Measurements from ENCODE around the gene KCNE5. TPM values are rescaled to one million over a fixed set of nuclear protein-coding genes. Genes with fewer than 3 reads are reported as not detected.

Gene KCNE5
- total RNA-seq, 1 experiment from 2014 or later, result 3.7 TPM

DNA sequence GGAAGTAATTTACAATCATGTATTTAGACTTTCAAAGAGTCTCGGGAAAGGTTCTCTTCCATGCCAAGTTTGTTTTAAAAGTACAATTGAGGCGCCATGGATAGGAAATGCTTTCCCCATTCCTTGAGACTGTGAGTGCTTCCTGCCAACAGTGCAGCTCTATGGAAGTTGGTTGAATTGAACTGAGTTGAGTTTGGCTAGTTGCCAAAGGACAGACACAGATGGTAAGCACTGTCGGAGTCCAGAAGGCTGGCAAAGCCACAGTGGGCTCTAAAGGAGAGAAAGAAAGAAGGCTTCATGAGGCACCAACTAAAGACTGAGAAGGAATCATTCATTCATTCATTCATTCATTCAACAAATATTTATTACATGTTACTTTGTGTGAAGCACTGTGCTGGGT is 4.3 kb upstream of the KCNE5 start:
- Histone ChIP-seq H4K8ac (replicated peaks; ENCODE audit: insufficient read length, low read depth, low read length) (no peak overlapping the region), H4K91ac (ENCODE audit: insufficient read length, low read depth, low read length) (no peak overlapping the region), H3K27me3 (ENCODE audit: insufficient read depth, low read length) (no peaks in the 10 kb centered on the region), H3K79me2 (ENCODE audit: insufficient read depth, low read length) (no peaks in the 10 kb centered on the region), H2AFZ (ENCODE audit: low read length) (no peak overlapping the region), H3K23me2 (ENCODE audit: insufficient read length, low read depth, low read length, poor library complexity, severe bottlenecking) (peaks cover 3% of the 10 kb centered on the region), H2AK5ac (ENCODE audit: insufficient read length, low read length) (no peak overlapping the region), H2BK12ac (ENCODE audit: insufficient read length, low read depth, low read length) (no peak overlapping the region), H3K27ac (ENCODE audit: insufficient read length, low read depth, low read length) (no peak overlapping the region), H3K4me2 (ENCODE audit: insufficient read depth, insufficient read length, low read length) (no peak overlapping the region), H3K23ac (ENCODE audit: insufficient read length, low read depth, low read length) (no peak overlapping the region), H3K9ac (ENCODE audit: extremely low read depth, insufficient read length, low read length) (no peak overlapping the region), H3T11ph (ENCODE audit: low read length) (no peak overlapping the region), H3K56ac (ENCODE audit: insufficient read length, low read depth, low read length) (no peak overlapping the region), H4K5ac (ENCODE audit: insufficient read length, low read depth, low read length) (no peak overlapping the region), H3K9me3 (ENCODE audit: control insufficient read depth, low read depth, low read length) (no peaks in the 10 kb centered on the region), H2BK5ac (ENCODE audit: insufficient read length, low read length) (no peak overlapping the region), H4K20me1 (ENCODE audit: control insufficient read depth, insufficient read depth, insufficient read length) (no peaks in the 10 kb centered on the region), H3K4ac (ENCODE audit: low read depth, low read length) (no peak overlapping the region), H3K4me1 (ENCODE audit: insufficient read depth, low read length) (no peaks in the 10 kb centered on the region), H3K18ac (ENCODE audit: insufficient read length, low read depth, low read length) (no peak overlapping the region), H3K79me1 (ENCODE audit: insufficient read depth, low read depth, low read length, poor library complexity, severe bottlenecking) (no peaks in the 10 kb centered on the region), H2BK120ac (ENCODE audit: low read depth, low read length, poor library complexity, severe bottlenecking) (no peak overlapping the region), H2BK20ac (ENCODE audit: low read depth, low read length, poor library complexity, severe bottlenecking) (no peak overlapping the region), H3K14ac (ENCODE audit: insufficient read depth, low read length) (no peak overlapping the region), H2BK15ac (ENCODE audit: low read depth, low read length) (no peak overlapping the region)
- peaks cover 5 to 10% of the 10 kb centered on the region in 2 experiments; a peak in 4 of 5 replicates for H3K9me3 Mint-ChIP-seq
- H3K4me1 Mint-ChIP-seq, result peaks cover 4 to 6% of the 10 kb centered on the region in 2 experiments
- peaks cover 4 to 7% (median 5%) of the 10 kb centered on the region in 3 experiments; a peak in 6 of 7 replicates for H3K36me3 Mint-ChIP-seq (ENCODE audit: insufficient read depth in 1 of 3, low read depth in 3 of 3)
- peaks cover 22% of the 10 kb centered on the region for H3K27me3 Mint-ChIP-seq (ENCODE audit: low read depth)
- H3K4me3 Mint-ChIP-seq, result no peak overlapping the region
- DNase-seq, result no peak
- WGBS (ENCODE audit: extremely low coverage, insufficient read length, low lambda C conversion rate), result no CpG with 5 or more reads among the region's 3 CpGs
- no peak overlapping the region for H3K27ac Mint-ChIP-seq
- no peak for TF ChIP-seq CTCF (conservative IDR thresholded peaks at IDR 0.05)

Measured in H9 (cell line).